GM23338 (cell line): ENCODE data around the gene MLNR. TPM values are rescaled to one million over a fixed set of nuclear protein-coding genes. Genes with fewer than 3 reads are reported as not detected.

ENCODE experiments used
- ATAC-seq: fragments of 200-7000 bp; cut with Tn5 transposase; 3 replicates; pipeline ENCODE4 v1.9.1; 2020
- DNase-seq: peaks from one replicate; pipeline ENCODE4 v3.0.0-alpha.2; 2015; ENCODE audit warnings: low spot score
- H2AFZ ChIP-seq: fragments of 200-600 bp; sonication (generic); 2 replicates; pipeline ENCODE4 v1.8.0; 2016; ENCODE audit warnings: antibody characterized with exemption, mild to moderate bottlenecking, moderate library complexity
- H3F3A ChIP-seq: fragments of 200-600 bp; sonication (generic); replicated peaks from 2 replicates; pipeline ENCODE4 v1.8.0; 2017; ENCODE audit warnings: antibody characterized with exemption, mixed run types, low read depth
- H3K27ac ChIP-seq: fragments of 200-600 bp; sonication (generic); 2 replicates; pipeline ENCODE4 v1.6.1; 2016; ENCODE audit warnings: low read depth
- H3K27me3 ChIP-seq: fragments of 200-600 bp; sonication (generic); 2 replicates; pipeline ENCODE4 v1.8.0; 2016; ENCODE audit warnings: mild to moderate bottlenecking, mixed run types, moderate library complexity; ENCODE audit not compliant: insufficient read depth
- H3K36me3 ChIP-seq: fragments of 200-600 bp; sonication (generic); 2 replicates; pipeline ENCODE4 v1.8.0; 2016; ENCODE audit warnings: mild to moderate bottlenecking; ENCODE audit not compliant: insufficient read depth
- H3K4me1 ChIP-seq: fragments of 200-600 bp; sonication (generic); 2 replicates; pipeline ENCODE4 v1.8.0; 2016; ENCODE audit warnings: mild to moderate bottlenecking, moderate library complexity; ENCODE audit not compliant: insufficient read depth
- H3K4me2 ChIP-seq: fragments of 200-600 bp; sonication (generic); 2 replicates; pipeline ENCODE4 v1.7.1; 2017; ENCODE audit warnings: mixed run types
- H3K4me3 ChIP-seq: fragments of 200-600 bp; sonication (generic); 2 replicates; pipeline ENCODE4 v1.6.1; 2016; ENCODE audit warnings: mixed run types
- H3K79me2 ChIP-seq: fragments of 200-600 bp; sonication (generic); replicated peaks from 2 replicates; pipeline ENCODE4 v1.8.0; 2017; ENCODE audit warnings: mild to moderate bottlenecking; ENCODE audit not compliant: insufficient read depth
- H3K9me2 ChIP-seq: fragments of 200-600 bp; sonication (generic); 2 replicates; pipeline ENCODE4 v1.8.0; 2017; ENCODE audit not compliant: insufficient read depth
- H4K20me1 ChIP-seq: fragments of 200-600 bp; sonication (generic); replicated peaks from 2 replicates; pipeline ENCODE4 v1.8.0; 2017; ENCODE audit warnings: mild to moderate bottlenecking; ENCODE audit not compliant: insufficient read depth
- H3K27ac Mint-ChIP-seq: 2 replicates; pipeline ENCODE4 v1.8.0; 2020; ENCODE audit warnings: inconsistent platforms, mild to moderate bottlenecking, moderate library complexity, mixed read lengths
- H3K27me3 Mint-ChIP-seq: 3 replicates; pipeline ENCODE4 v1.8.0; 2022; ENCODE audit warnings: low read depth, mild to moderate bottlenecking, moderate library complexity, mixed read lengths, inconsistent platforms; ENCODE audit not compliant: insufficient read depth, poor library complexity
- H3K36me3 Mint-ChIP-seq: 3 replicates; pipeline ENCODE4 v1.8.0; 2021; ENCODE audit warnings: low read depth, mild to moderate bottlenecking, inconsistent platforms, moderate library complexity, mixed read lengths
- H3K4me1 Mint-ChIP-seq: 3 replicates; pipeline ENCODE4 v1.8.0; 2020; ENCODE audit warnings: mild to moderate bottlenecking, inconsistent platforms, mixed read lengths
- H3K4me3 Mint-ChIP-seq: 3 replicates; pipeline ENCODE4 v1.8.0; 2021; ENCODE audit warnings: moderate library complexity, mild to moderate bottlenecking, inconsistent platforms, mixed read lengths
- H3K9me3 Mint-ChIP-seq: 3 replicates; pipeline ENCODE4 v1.8.0; 2020; ENCODE audit warnings: moderate library complexity, mild to moderate bottlenecking, inconsistent platforms, mixed read lengths
- CREB1 ChIP-seq: fragments of 250-450 bp; sonication (Bioruptor Pico); IDR thresholded peaks from 2 replicates; pipeline ENCODE4 v1.5.0; 2020; ENCODE audit warnings: low read depth, mild to moderate bottlenecking, moderate library complexity
- CTCF ChIP-seq, 2 experiments: fragments of 200-600 bp in 1 of 2; sonication (generic) in 1 of 2; conservative IDR thresholded peaks; 2 replicates each; pipeline versions ENCODE4 v1.5.1 to v1.6.1; 2016 to 2017; ENCODE audit warnings: antibody characterized with exemption in 2 of 2, low read depth in 2 of 2, mild to moderate bottlenecking in 2 of 2, moderate library complexity in 1 of 2
- ETS1 ChIP-seq: IDR thresholded peaks from 2 replicates; pipeline ENCODE4 v1.6.1; 2016; ENCODE audit warnings: antibody characterized with exemption
- EZH2 ChIP-seq: fragments of 200-600 bp; sonication (generic); IDR thresholded peaks from one replicate; pipeline ENCODE4 v1.8.0; 2017; ENCODE audit warnings: antibody characterized with exemption, mild to moderate bottlenecking, low read depth; ENCODE audit not compliant: unreplicated experiment
- EZH2phosphoT487 ChIP-seq: fragments of 200-600 bp; sonication (generic); IDR thresholded peaks from one replicate; pipeline ENCODE4 v1.8.1; 2018; ENCODE audit warnings: antibody characterized with exemption; ENCODE audit not compliant: unreplicated experiment
- JUNB ChIP-seq: IDR thresholded peaks from one replicate; pipeline ENCODE4 v1.6.1; 2016; ENCODE audit warnings: antibody characterized with exemption; ENCODE audit not compliant: unreplicated experiment
- NANOG ChIP-seq: IDR thresholded peaks from 2 replicates; pipeline ENCODE4 v1.6.1; 2016; ENCODE audit warnings: antibody characterized with exemption, borderline replicate concordance
- POLR2AphosphoS5 ChIP-seq: IDR thresholded peaks from 2 replicates; pipeline ENCODE4 v1.6.1; 2016; ENCODE audit warnings: antibody characterized with exemption, low read depth
- REST ChIP-seq: IDR thresholded peaks from one replicate; pipeline ENCODE4 v1.6.1; 2018; ENCODE audit warnings: antibody characterized with exemption; ENCODE audit not compliant: unreplicated experiment
- STAT1 ChIP-seq: IDR thresholded peaks from one replicate; pipeline ENCODE4 v1.6.1; 2016; ENCODE audit warnings: antibody characterized with exemption; ENCODE audit not compliant: unreplicated experiment
- ZNF114 ChIP-seq: fragments of 250-450 bp; sonication (Bioruptor Pico); IDR thresholded peaks from 2 replicates; pipeline ENCODE4 v1.5.0; 2020; ENCODE audit warnings: mild to moderate bottlenecking, moderate library complexity
- ZNF331 ChIP-seq: fragments of 250-450 bp; sonication (Bioruptor Pico); IDR thresholded peaks from 2 replicates; pipeline ENCODE4 v1.5.0; 2020; ENCODE audit warnings: low read depth, mild to moderate bottlenecking, moderate library complexity
- ZNF462 ChIP-seq: fragments of 250-450 bp; sonication (Bioruptor Pico); IDR thresholded peaks from 2 replicates; pipeline ENCODE4 v1.5.0; 2020; ENCODE audit warnings: mild to moderate bottlenecking, moderate library complexity
- polyA plus RNA-seq: library from polyadenylated mRNA; unstranded; fragments of >200 nt; fragmentation: Nextera tagmentation; extraction: Ambion mirVana; gene quantifications from 2 replicates; pipeline ENCODE4 v1.2.1, GENCODE V29; 2016
- total RNA-seq: library from RNA; depleted of rRNA; stranded (reverse); fragments of >200 nt; shearing (Covaris generic); gene quantifications from 2 replicates; pipeline ENCODE4 v1.2.3, GENCODE V29; 2014

MLNR gene
- total and polyA plus RNA-seq, 2 experiments from 2014 or later = 0.17 TPM; not detected in 1

GRCh38 chr13:49234741-49235140 lies 14.6 kb downstream of the MLNR start:
- no peaks in the 10 kb centered on the region for H3K36me3 ChIP-seq
- H3K4me3 ChIP-seq = no peak overlapping the region
- TF ChIP-seq STAT1 (no peak), CTCF (conservative IDR thresholded peaks at IDR 0.05; ENCODE audit: low read depth in 2 of 2) (no peak), CREB1 (CRISPR knock-in tag) (no peak), ETS1 (no peak), ZNF462 (no peak), POLR2AphosphoS5 (no peak), ZNF114 (CRISPR knock-in tag) (no peak), EZH2phosphoT487 (no peak), REST (no peak), NANOG (no peak), JUNB (no peak), ZNF331 (CRISPR knock-in tag) (no peak), EZH2 (no peak)
- no peaks in the 10 kb centered on the region for H3K4me1 Mint-ChIP-seq
- no peak overlapping the region for H3K4me2 ChIP-seq
- no peaks in the 10 kb centered on the region for H3K9me2 ChIP-seq
- no peaks in the 10 kb centered on the region for H3K27me3 ChIP-seq
- no peaks in the 10 kb centered on the region for H4K20me1 ChIP-seq
- H3F3A ChIP-seq = no peaks in the 10 kb centered on the region
- H3K27me3 Mint-ChIP-seq = peaks cover 4% of the 10 kb centered on the region
- H3K36me3 Mint-ChIP-seq = no peaks in the 10 kb centered on the region
- H3K4me1 ChIP-seq = no peaks in the 10 kb centered on the region
- H2AFZ ChIP-seq = no peak overlapping the region
- DNase-seq = no peak
- no peaks in the 10 kb centered on the region for H3K79me2 ChIP-seq
- no peak overlapping the region for H3K4me3 Mint-ChIP-seq
- no peak overlapping the region for H3K27ac Mint-ChIP-seq
- H3K9me3 Mint-ChIP-seq = no peaks in the 10 kb centered on the region
- H3K27ac ChIP-seq = no peak overlapping the region
- no peak for ATAC-seq
